ENCODE measurements around the gene PPM1F.
A peak's percentile ranks its signal among the peaks of the same experiment; 100 is the strongest.

Gene PPM1F

GRCh38 chr22:21962655-21962949 is 10.0 kb upstream of the PPM1F start:
- no peak for TF ChIP-seq SNAI2 (CRISPR knock-in tag; IDR thresholded peaks at IDR 0.05)
- TF ChIP-seq ZFP3 (CRISPR knock-in tag; IDR thresholded peaks at IDR 0.05), result no peak
- TF ChIP-seq ESRRG (CRISPR knock-in tag; IDR thresholded peaks at IDR 0.05), result no peak
- TF ChIP-seq, protein P1, sequence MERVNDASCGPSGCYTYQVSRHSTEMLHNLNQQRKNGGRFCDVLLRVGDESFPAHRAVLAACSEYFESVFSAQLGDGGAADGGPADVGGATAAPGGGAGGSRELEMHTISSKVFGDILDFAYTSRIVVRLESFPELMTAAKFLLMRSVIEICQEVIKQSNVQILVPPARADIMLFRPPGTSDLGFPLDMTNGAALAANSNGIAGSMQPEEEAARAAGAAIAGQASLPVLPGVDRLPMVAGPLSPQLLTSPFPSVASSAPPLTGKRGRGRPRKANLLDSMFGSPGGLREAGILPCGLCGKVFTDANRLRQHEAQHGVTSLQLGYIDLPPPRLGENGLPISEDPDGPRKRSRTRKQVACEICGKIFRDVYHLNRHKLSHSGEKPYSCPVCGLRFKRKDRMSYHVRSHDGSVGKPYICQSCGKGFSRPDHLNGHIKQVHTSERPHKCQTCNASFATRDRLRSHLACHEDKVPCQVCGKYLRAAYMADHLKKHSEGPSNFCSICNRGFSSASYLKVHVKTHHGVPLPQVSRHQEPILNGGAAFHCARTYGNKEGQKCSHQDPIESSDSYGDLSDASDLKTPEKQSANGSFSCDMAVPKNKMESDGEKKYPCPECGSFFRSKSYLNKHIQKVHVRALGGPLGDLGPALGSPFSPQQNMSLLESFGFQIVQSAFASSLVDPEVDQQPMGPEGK (CRISPR knock-in tag; IDR thresholded peaks at IDR 0.05; ENCODE audit: borderline replicate concordance), result no peak
- no peak for TF ChIP-seq ZNF8 (CRISPR knock-in tag; IDR thresholded peaks at IDR 0.05)
- no peak for TF ChIP-seq ISL1 (CRISPR knock-in tag; IDR thresholded peaks at IDR 0.05)
- no peak for TF ChIP-seq ZNF565 (CRISPR knock-in tag; conservative IDR thresholded peaks at IDR 0.05; ENCODE audit: low read depth)
- TF ChIP-seq BACH2 (CRISPR knock-in tag; IDR thresholded peaks at IDR 0.05; ENCODE audit: borderline replicate concordance), result no peak
- TF ChIP-seq TOX (CRISPR knock-in tag; IDR thresholded peaks at IDR 0.05; ENCODE audit: borderline replicate concordance), result no peak
- no peak for TF ChIP-seq CSRNP3 (CRISPR knock-in tag; IDR thresholded peaks at IDR 0.05)
- TF ChIP-seq OSR1 (CRISPR knock-in tag; IDR thresholded peaks at IDR 0.05), result no peak
- TF ChIP-seq CREB5 (CRISPR knock-in tag; IDR thresholded peaks at IDR 0.05; ENCODE audit: low read depth), result no peak
- no peak for TF ChIP-seq CSDC2 (CRISPR knock-in tag; IDR thresholded peaks at IDR 0.05)
- TF ChIP-seq ZFP30 (CRISPR knock-in tag; IDR thresholded peaks at IDR 0.05), result no peak
- TF ChIP-seq, protein P2, sequence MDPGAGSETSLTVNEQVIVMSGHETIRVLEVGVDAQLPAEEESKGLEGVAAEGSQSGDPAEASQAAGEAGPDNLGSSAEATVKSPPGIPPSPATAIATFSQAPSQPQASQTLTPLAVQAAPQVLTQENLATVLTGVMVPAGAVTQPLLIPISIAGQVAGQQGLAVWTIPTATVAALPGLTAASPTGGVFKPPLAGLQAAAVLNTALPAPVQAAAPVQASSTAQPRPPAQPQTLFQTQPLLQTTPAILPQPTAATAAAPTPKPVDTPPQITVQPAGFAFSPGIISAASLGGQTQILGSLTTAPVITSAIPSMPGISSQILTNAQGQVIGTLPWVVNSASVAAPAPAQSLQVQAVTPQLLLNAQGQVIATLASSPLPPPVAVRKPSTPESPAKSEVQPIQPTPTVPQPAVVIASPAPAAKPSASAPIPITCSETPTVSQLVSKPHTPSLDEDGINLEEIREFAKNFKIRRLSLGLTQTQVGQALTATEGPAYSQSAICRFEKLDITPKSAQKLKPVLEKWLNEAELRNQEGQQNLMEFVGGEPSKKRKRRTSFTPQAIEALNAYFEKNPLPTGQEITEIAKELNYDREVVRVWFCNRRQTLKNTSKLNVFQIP (CRISPR knock-in tag; IDR thresholded peaks at IDR 0.05; ENCODE audit: borderline replicate concordance, low read depth), result no peak
- TF ChIP-seq, protein P3, sequence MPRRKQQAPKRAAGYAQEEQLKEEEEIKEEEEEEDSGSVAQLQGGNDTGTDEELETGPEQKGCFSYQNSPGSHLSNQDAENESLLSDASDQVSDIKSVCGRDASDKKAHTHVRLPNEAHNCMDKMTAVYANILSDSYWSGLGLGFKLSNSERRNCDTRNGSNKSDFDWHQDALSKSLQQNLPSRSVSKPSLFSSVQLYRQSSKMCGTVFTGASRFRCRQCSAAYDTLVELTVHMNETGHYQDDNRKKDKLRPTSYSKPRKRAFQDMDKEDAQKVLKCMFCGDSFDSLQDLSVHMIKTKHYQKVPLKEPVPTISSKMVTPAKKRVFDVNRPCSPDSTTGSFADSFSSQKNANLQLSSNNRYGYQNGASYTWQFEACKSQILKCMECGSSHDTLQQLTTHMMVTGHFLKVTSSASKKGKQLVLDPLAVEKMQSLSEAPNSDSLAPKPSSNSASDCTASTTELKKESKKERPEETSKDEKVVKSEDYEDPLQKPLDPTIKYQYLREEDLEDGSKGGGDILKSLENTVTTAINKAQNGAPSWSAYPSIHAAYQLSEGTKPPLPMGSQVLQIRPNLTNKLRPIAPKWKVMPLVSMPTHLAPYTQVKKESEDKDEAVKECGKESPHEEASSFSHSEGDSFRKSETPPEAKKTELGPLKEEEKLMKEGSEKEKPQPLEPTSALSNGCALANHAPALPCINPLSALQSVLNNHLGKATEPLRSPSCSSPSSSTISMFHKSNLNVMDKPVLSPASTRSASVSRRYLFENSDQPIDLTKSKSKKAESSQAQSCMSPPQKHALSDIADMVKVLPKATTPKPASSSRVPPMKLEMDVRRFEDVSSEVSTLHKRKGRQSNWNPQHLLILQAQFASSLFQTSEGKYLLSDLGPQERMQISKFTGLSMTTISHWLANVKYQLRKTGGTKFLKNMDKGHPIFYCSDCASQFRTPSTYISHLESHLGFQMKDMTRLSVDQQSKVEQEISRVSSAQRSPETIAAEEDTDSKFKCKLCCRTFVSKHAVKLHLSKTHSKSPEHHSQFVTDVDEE (CRISPR knock-in tag; IDR thresholded peaks at IDR 0.05), result no peak
- no peak for TF ChIP-seq RARB (CRISPR knock-in tag; IDR thresholded peaks at IDR 0.05)
- ATAC-seq, result no peak

DNA sequence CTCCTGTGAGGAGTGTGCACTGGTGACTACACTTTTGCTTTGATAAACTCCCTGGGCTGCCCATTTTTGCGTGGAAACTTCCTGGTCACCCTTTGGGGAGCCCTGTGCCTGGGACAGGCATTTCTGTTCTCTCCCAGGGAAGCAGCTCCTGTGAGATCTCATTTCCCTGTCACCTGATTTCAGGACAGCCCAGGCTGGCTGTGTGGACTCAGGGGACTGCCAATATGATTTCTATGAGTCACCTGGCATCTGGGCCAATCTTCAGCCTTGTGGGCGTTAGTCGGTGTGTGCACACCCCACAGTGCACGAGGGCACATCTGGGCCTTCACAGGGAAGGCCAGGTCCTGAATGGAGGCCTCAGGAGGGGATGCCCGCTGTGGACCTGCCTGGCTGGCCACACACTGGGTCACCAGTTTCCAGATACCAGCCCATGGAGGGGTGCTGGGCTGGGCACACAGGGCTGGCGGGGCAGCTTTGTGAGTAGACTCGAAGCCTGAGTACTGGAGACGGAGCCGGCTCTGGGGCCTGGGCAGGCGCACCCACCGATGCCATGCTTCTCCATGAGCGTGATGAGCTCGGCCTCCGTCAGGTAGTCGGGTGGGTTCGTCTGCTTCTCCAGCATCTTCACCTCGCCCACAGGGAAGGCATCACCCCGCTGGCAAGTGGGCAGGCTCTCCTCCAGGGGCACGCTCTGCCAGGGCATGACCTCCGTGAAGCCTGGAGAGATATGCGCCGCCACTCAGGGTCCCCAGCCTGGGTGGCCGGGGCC is 9.4 kb upstream of the PPM1F start:
- ATAC-seq, result peak; percentile 40
- no peak for TF ChIP-seq ARNTL (CRISPR knock-in tag; IDR thresholded peaks at IDR 0.05; ENCODE audit: borderline replicate concordance, low read depth)
- TF ChIP-seq, protein P3 (CRISPR knock-in tag; IDR thresholded peaks at IDR 0.05), result no peak
- no peak for TF ChIP-seq ESRRG (CRISPR knock-in tag; IDR thresholded peaks at IDR 0.05)
- TF ChIP-seq ISL1 (CRISPR knock-in tag; IDR thresholded peaks at IDR 0.05), result no peak
- no peak for TF ChIP-seq ZNF8 (CRISPR knock-in tag; IDR thresholded peaks at IDR 0.05)
- TF ChIP-seq ZC3H10 (CRISPR knock-in tag; IDR thresholded peaks at IDR 0.05), result no peak
- TF ChIP-seq, protein P1 (CRISPR knock-in tag; IDR thresholded peaks at IDR 0.05; ENCODE audit: borderline replicate concordance), result no peak
- TF ChIP-seq PPARA (CRISPR knock-in tag; IDR thresholded peaks at IDR 0.05; ENCODE audit: borderline replicate concordance), result no peak
- no peak for TF ChIP-seq CSRNP3 (CRISPR knock-in tag; IDR thresholded peaks at IDR 0.05)
- TF ChIP-seq, protein P2 (CRISPR knock-in tag; IDR thresholded peaks at IDR 0.05; ENCODE audit: borderline replicate concordance, low read depth), result no peak
- TF ChIP-seq BACH2 (CRISPR knock-in tag; IDR thresholded peaks at IDR 0.05; ENCODE audit: borderline replicate concordance), result no peak
- no peak for TF ChIP-seq GLIS3 (CRISPR knock-in tag; IDR thresholded peaks at IDR 0.05)

Measured in SK-N-SH treated with all-trans-retinoic acid at 6 μM for 48 hours (cell line).